Measurements from ENCODE around the gene GNG2.

DNA sequence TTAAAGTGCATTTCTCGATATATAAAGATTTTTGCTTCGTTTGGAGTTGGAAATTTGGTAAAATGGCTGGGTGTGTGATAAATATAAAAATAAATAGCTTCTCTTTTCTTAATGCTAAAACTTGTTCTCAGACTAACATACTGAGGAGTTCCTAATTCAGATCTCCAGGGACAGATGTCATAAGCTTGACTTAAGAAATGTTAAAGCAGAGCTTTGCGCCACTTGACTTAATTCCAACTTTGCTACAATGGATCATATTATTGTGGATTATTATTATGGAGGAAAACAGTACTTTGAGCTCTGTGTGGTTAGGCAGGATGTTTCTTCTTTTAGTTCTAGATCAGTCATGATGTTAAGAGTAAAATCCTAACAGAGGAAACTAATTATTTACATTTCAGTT, 33.8 kb downstream of the GNG2 start:
- TF ChIP-seq, protein P1, sequence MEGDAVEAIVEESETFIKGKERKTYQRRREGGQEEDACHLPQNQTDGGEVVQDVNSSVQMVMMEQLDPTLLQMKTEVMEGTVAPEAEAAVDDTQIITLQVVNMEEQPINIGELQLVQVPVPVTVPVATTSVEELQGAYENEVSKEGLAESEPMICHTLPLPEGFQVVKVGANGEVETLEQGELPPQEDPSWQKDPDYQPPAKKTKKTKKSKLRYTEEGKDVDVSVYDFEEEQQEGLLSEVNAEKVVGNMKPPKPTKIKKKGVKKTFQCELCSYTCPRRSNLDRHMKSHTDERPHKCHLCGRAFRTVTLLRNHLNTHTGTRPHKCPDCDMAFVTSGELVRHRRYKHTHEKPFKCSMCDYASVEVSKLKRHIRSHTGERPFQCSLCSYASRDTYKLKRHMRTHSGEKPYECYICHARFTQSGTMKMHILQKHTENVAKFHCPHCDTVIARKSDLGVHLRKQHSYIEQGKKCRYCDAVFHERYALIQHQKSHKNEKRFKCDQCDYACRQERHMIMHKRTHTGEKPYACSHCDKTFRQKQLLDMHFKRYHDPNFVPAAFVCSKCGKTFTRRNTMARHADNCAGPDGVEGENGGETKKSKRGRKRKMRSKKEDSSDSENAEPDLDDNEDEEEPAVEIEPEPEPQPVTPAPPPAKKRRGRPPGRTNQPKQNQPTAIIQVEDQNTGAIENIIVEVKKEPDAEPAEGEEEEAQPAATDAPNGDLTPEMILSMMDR (conservative IDR thresholded peaks at IDR 0.05; ENCODE audit: low read depth, low read length) = no peak
- no peak for TF ChIP-seq EZH2 (IDR thresholded peaks at IDR 0.05; ENCODE audit: borderline replicate concordance, low read depth, low read length, poor library complexity, severe bottlenecking)
